Measurements from ENCODE around the gene PGS1. TPM values are rescaled to one million over a fixed set of nuclear protein-coding genes. Genes with fewer than 3 reads are reported as not detected.
A peak's percentile ranks its signal among the peaks of the same experiment; 100 is the strongest.

PGS1 gene
- total RNA-seq, 4 donors from 2014 or later: 24.1 to 53.0 (median 38.8) TPM

DNA sequence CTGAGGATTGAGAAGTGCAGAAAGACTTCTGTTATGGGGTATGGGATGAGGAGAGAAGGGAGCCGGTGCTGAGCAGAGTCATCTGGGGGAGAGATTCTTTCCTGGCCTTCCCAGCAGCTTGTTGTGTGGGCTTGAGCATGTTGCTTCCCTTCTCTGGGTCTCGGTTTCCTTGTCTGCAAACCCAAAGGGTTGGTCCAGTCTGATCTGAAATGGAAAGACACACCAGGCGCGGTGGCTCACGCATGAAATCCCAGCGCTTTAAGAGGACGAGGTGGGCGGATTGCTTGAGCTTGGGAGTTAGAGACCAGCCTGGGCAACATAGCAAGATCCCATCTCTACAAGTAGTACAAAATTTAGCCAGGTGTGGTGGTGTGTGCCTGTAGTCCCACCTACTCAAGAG lies 24.6 kb upstream of the PGS1 start:
- ATAC-seq: no peak
- WGBS, 2 donors (ENCODE audit: low coverage in 1 of 2): 83% methylated on average over 1 of the region's 8 CpGs; no CpG with 5 or more reads in 1 of the 2 donors

GRCh38 chr17:78355045-78355641 lies 23.3 kb upstream of the PGS1 start:
- H3K9me3 ChIP-seq: no peaks in the 10 kb centered on the region
- ATAC-seq: no peak
- H3K27ac ChIP-seq: peak overlapping the region; percentile 53 to 96 (median 90)
- H3K36me3 ChIP-seq: peaks cover 0 to 26% of the 10 kb centered on the region in 2 donors
- 56% methylated on average over 6 of the region's 9 CpGs; no CpG with 5 or more reads in 1 of the 2 donors for WGBS, 2 donors (ENCODE audit: low coverage in 1 of 2)
- H3K4me1 ChIP-seq: peaks cover 20 to 93% (median 49%) of the 10 kb centered on the region in 3 donors
- TF ChIP-seq, protein P1, sequence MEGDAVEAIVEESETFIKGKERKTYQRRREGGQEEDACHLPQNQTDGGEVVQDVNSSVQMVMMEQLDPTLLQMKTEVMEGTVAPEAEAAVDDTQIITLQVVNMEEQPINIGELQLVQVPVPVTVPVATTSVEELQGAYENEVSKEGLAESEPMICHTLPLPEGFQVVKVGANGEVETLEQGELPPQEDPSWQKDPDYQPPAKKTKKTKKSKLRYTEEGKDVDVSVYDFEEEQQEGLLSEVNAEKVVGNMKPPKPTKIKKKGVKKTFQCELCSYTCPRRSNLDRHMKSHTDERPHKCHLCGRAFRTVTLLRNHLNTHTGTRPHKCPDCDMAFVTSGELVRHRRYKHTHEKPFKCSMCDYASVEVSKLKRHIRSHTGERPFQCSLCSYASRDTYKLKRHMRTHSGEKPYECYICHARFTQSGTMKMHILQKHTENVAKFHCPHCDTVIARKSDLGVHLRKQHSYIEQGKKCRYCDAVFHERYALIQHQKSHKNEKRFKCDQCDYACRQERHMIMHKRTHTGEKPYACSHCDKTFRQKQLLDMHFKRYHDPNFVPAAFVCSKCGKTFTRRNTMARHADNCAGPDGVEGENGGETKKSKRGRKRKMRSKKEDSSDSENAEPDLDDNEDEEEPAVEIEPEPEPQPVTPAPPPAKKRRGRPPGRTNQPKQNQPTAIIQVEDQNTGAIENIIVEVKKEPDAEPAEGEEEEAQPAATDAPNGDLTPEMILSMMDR (IDR thresholded peaks at IDR 0.05): no peak
- TF ChIP-seq EP300 (IDR thresholded peaks at IDR 0.05) (no peak), POLR2A (IDR thresholded peaks at IDR 0.05) (no peak), POLR2AphosphoS5 (IDR thresholded peaks at IDR 0.05) (no peak)
- no peaks in the 10 kb centered on the region for H3K27me3 ChIP-seq
- H3K4me3 ChIP-seq: no peak overlapping the region

More for the DNA sequence above, 24.6 kb upstream of the PGS1 start:
- no peaks in the 10 kb centered on the region for H3K27me3 ChIP-seq
- H3K9me3 ChIP-seq: no peaks in the 10 kb centered on the region
- peak overlapping the region in 1 of 2 donors; percentile 53 for H3K4me3 ChIP-seq
- H3K4me1 ChIP-seq: peaks cover 20 to 92% (median 49%) of the 10 kb centered on the region in 3 donors
- peaks cover 0 to 26% of the 10 kb centered on the region in 2 donors for H3K36me3 ChIP-seq
- TF ChIP-seq EP300 (IDR thresholded peaks at IDR 0.05): no peak
- TF ChIP-seq POLR2A (IDR thresholded peaks at IDR 0.05): no peak
- TF ChIP-seq POLR2AphosphoS5 (IDR thresholded peaks at IDR 0.05): no peak
- TF ChIP-seq, protein P1 (IDR thresholded peaks at IDR 0.05): no peak
- peak overlapping the region; percentile 78 to 96 (median 90) for H3K27ac ChIP-seq

GRCh38 chr17:78355701-78356100 lies 22.7 kb upstream of the PGS1 start:
- H3K27me3 ChIP-seq: no peaks in the 10 kb centered on the region
- H3K4me1 ChIP-seq: peaks cover 20 to 92% (median 52%) of the 10 kb centered on the region in 3 donors
- no peaks in the 10 kb centered on the region for H3K9me3 ChIP-seq
- no peak for ATAC-seq
- H3K36me3 ChIP-seq: peaks cover 0 to 26% of the 10 kb centered on the region in 2 donors
- 46% methylated on average over 2 of the region's 3 CpGs; no CpG with 5 or more reads in 1 of the 2 donors for WGBS, 2 donors (ENCODE audit: low coverage in 1 of 2)
- H3K4me3 ChIP-seq: no peak overlapping the region
- TF ChIP-seq EP300 (IDR thresholded peaks at IDR 0.05) (no peak), POLR2AphosphoS5 (IDR thresholded peaks at IDR 0.05) (peak; percentile 26), POLR2A (IDR thresholded peaks at IDR 0.05) (no peak)
- TF ChIP-seq, protein P1 (IDR thresholded peaks at IDR 0.05): no peak
- peak overlapping the region; percentile 53 to 96 (median 90) for H3K27ac ChIP-seq

- no peak for ATAC-seq
- Histone ChIP-seq H3K27ac (peak overlapping the region; percentile 53 to 96 (median 90)), H3K4me1 (peaks cover 20 to 92% (median 50%) of the 10 kb centered on the region in 3 donors)
Observed at GRCh38 chr17:78356101-78356713, 22.2 kb upstream of the PGS1 start.

DNA sequence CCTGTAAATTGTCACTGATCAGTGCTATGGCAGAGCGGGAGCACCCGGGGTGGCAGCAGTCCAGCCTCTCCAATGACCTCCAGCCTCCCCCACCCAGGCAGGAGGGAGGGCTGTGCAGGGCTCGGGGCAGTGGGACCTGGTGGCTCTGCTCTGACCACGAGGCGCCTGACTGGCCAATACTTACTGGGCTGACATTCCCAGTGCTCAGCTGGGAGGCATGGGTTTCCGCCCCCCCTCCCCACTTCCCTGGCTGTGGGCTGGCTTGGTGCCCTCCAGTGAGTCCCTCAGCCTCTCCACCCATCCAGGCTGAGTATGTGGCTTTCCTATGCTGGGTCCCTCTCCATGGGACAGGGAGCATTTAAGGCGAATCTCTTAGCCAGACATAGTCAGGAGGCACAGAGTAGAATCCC lies 21.3 kb upstream of the PGS1 start:
- H3K27ac ChIP-seq: peak overlapping the region; percentile 2 to 96 (median 90)
- peak overlapping the region in 1 of 2 donors; percentile 57 for H3K4me3 ChIP-seq
- H3K36me3 ChIP-seq: peaks cover 0 to 26% of the 10 kb centered on the region in 2 donors
- no peak for ATAC-seq
- peaks cover 14 to 82% (median 43%) of the 10 kb centered on the region in 3 donors for H3K4me1 ChIP-seq
- H3K9me3 ChIP-seq: no peaks in the 10 kb centered on the region
- WGBS, 2 donors (ENCODE audit: low coverage in 1 of 2): 19 to 33% methylated on average over 4 to 5 of the region's 7 CpGs
- TF ChIP-seq EP300 (IDR thresholded peaks at IDR 0.05): no peak
- peak in 1 of 2 donors; percentile 42 for TF ChIP-seq POLR2A (IDR thresholded peaks at IDR 0.05)
- peak; percentile 74 for TF ChIP-seq POLR2AphosphoS5 (IDR thresholded peaks at IDR 0.05)
- H3K27me3 ChIP-seq: no peaks in the 10 kb centered on the region

More at GRCh38 chr17:78356101-78356713, 22.2 kb upstream of the PGS1 start:
- 14 to 45% methylated on average over 4 to 8 of the region's 16 CpGs for WGBS, 2 donors (ENCODE audit: low coverage in 1 of 2)
- Histone ChIP-seq H3K36me3 (peaks cover 0 to 26% of the 10 kb centered on the region in 2 donors), H3K9me3 (no peaks in the 10 kb centered on the region), H3K27me3 (no peaks in the 10 kb centered on the region), H3K4me3 (peak overlapping the region in 1 of 2 donors; percentile 57)
- TF ChIP-seq EP300 (IDR thresholded peaks at IDR 0.05) (no peak), POLR2AphosphoS5 (IDR thresholded peaks at IDR 0.05) (peak; percentile 95), POLR2A (IDR thresholded peaks at IDR 0.05) (peak in 1 of 2 donors; percentile 61)
